Ascending aorta (tissue), 2 donors: ENCODE results near the gene YWHAG. TPM values are rescaled to one million over a fixed set of nuclear protein-coding genes. Genes with fewer than 3 reads are reported as not detected.

Experiments
- DNase-seq, 2 donors: peaks; one replicate each; pipeline ENCODE4 v3.0.0-alpha.2; 2019; ENCODE audit warnings: low spot score in 2 of 2
- H3K27ac ChIP-seq, 2 donors: fragments of 200-600 bp; sonication (generic); one replicate each; pipeline ENCODE4 v1.5.1; 2016 to 2017; ENCODE audit warnings: mild to moderate bottlenecking in 1 of 2
- H3K27me3 ChIP-seq: fragments of 200-600 bp; sonication (generic); one replicate; pipeline ENCODE4 v1.5.1; 2017
- H3K36me3 ChIP-seq, 2 donors: fragments of 200-600 bp; sonication (generic); one replicate each; pipeline ENCODE4 v1.5.1; 2016
- H3K4me1 ChIP-seq, 2 donors: fragments of 200-600 bp; sonication (generic); one replicate each; pipeline ENCODE4 v1.5.1; 2016 to 2017; ENCODE audit warnings: mild to moderate bottlenecking in 1 of 2
- H3K4me3 ChIP-seq, 2 donors: fragments of 200-600 bp; sonication (generic); one replicate each; pipeline ENCODE4 v1.5.1; 2016 to 2017; ENCODE audit warnings: mild to moderate bottlenecking in 1 of 2
- H3K9me3 ChIP-seq, 2 donors: fragments of 200-600 bp; sonication (generic); one replicate each; pipeline ENCODE4 v1.5.1; 2016
- CTCF ChIP-seq, 3 experiments: fragments of 200-600 bp in 2 of 3; fragments of 450-650 bp in 1 of 3; sonication (generic) in 2 of 3; IDR thresholded peaks; one replicate each; pipeline ENCODE4 v1.5.1; 2016 to 2019; ENCODE audit warnings: antibody characterized with exemption in 3 of 3, mild to moderate bottlenecking in 1 of 3, moderate library complexity in 1 of 3
- intact Hi-C: fragments of 100-400 bp; cut with DNase I; formaldehyde crosslinking; loops from one replicate; pipeline ENCODE4 v1.15.1; 2023
- total RNA-seq: library from RNA; depleted of rRNA; stranded (reverse); fragments of >200 nt; gene quantifications from one replicate; pipeline ENCODE4 v1.1.0, GENCODE V29; 2016

Gene YWHAG
- total RNA-seq, 1 donor from 2014 or later: 83.0 TPM

GRCh38 chr7:76351372-76351771 lies 7.4 kb downstream of the YWHAG start:
- Histone ChIP-seq H3K27me3 (no peaks in the 10 kb centered on the region), H3K27ac (no peak overlapping the region), H3K9me3 (no peaks in the 10 kb centered on the region), H3K36me3 (peaks cover 13 to 25% of the 10 kb centered on the region in 2 donors), H3K4me3 (no peak overlapping the region), H3K4me1 (peaks cover 0 to 27% of the 10 kb centered on the region in 2 donors)
- no peak for TF ChIP-seq CTCF (IDR thresholded peaks at IDR 0.05)
- intact Hi-C loops: no loop called here
- no peak for DNase-seq

GRCh38 chr7:76349313-76349885 lies 9.4 kb downstream of the YWHAG start:
- TF ChIP-seq CTCF (IDR thresholded peaks at IDR 0.05): no peak
- no peak overlapping the region for H3K4me3 ChIP-seq
- H3K27me3 ChIP-seq: no peaks in the 10 kb centered on the region
- H3K27ac ChIP-seq: no peak overlapping the region
- intact Hi-C loops: no loop called here
- no peaks in the 10 kb centered on the region for H3K9me3 ChIP-seq
- no peak for DNase-seq
- peaks cover 0 to 16% of the 10 kb centered on the region in 2 donors for H3K4me1 ChIP-seq
- H3K36me3 ChIP-seq: peaks cover 31 to 44% of the 10 kb centered on the region in 2 donors

- Histone ChIP-seq H3K4me1 (peaks cover 0 to 12% of the 10 kb centered on the region in 2 donors), H3K9me3 (no peaks in the 10 kb centered on the region), H3K27me3 (no peaks in the 10 kb centered on the region), H3K36me3 (peaks cover 45 to 58% of the 10 kb centered on the region in 2 donors), H3K4me3 (no peak overlapping the region), H3K27ac (no peak overlapping the region)
- no peak for DNase-seq
- intact Hi-C loops: no loop called here
- TF ChIP-seq CTCF (IDR thresholded peaks at IDR 0.05): no peak
Observed at GRCh38 chr7:76347710-76348109, 11.1 kb downstream of the YWHAG start.

- H3K27ac ChIP-seq: peak overlapping the region in 1 of 2 donors; percentile 21
- H3K36me3 ChIP-seq: peaks cover 45 to 58% of the 10 kb centered on the region in 2 donors
- TF ChIP-seq CTCF (IDR thresholded peaks at IDR 0.05): no peak
- no peak for DNase-seq
- no peaks in the 10 kb centered on the region for H3K27me3 ChIP-seq
- peaks cover 0 to 3% of the 10 kb centered on the region in 2 donors for H3K4me1 ChIP-seq
- H3K9me3 ChIP-seq: no peaks in the 10 kb centered on the region
- intact Hi-C loops: no loop called here
- H3K4me3 ChIP-seq: no peak overlapping the region
Observed at GRCh38 chr7:76346778-76347177, 12.0 kb downstream of the YWHAG start.

- H3K4me1 ChIP-seq: peaks cover 0 to 6% of the 10 kb centered on the region in 2 donors
- intact Hi-C loops: no loop called here
- H3K9me3 ChIP-seq: no peaks in the 10 kb centered on the region
- TF ChIP-seq CTCF (IDR thresholded peaks at IDR 0.05): no peak
- H3K4me3 ChIP-seq: no peak overlapping the region
- H3K36me3 ChIP-seq: peaks cover 45 to 61% of the 10 kb centered on the region in 2 donors
- no peaks in the 10 kb centered on the region for H3K27me3 ChIP-seq
- no peak for DNase-seq
- H3K27ac ChIP-seq: no peak overlapping the region
Observed at GRCh38 chr7:76346097-76346496, 12.7 kb downstream of the YWHAG start.

- Histone ChIP-seq H3K9me3 (no peaks in the 10 kb centered on the region), H3K27ac (no peak overlapping the region), H3K4me1 (peaks cover 8 to 23% of the 10 kb centered on the region in 2 donors), H3K4me3 (no peak overlapping the region), H3K36me3 (peaks cover 45 to 48% of the 10 kb centered on the region in 2 donors), H3K27me3 (no peaks in the 10 kb centered on the region)
- no peak for TF ChIP-seq CTCF (IDR thresholded peaks at IDR 0.05)
- DNase-seq: no peak
- intact Hi-C loops: no loop called here
Observed at GRCh38 chr7:76343931-76344321, 14.9 kb downstream of the YWHAG start.
